Spleen (tissue), 11 donors: ENCODE data around the gene AIMP1. TPM values are rescaled to one million over a fixed set of nuclear protein-coding genes. Genes with fewer than 3 reads are reported as not detected.

Experiments
- DNase-seq: peaks from one replicate; pipeline ENCODE4 v3.0.0-alpha.2; 2020
- H3K27ac ChIP-seq, 8 donors: fragments of 200-600 bp; sonication (generic) in 7 of 8; 1 replicate in 4 of 8; 2 replicates in 4 of 8; pipeline versions ENCODE4 v1.5.0 to v1.8.0; 2016 to 2021; ENCODE audit warnings: inconsistent platforms in 4 of 8, mild to moderate bottlenecking in 4 of 8, moderate library complexity in 1 of 8
- H3K27me3 ChIP-seq, 7 donors: fragments of 200-600 bp; sonication (generic) in 6 of 7; replicated peaks in 1 of 7; 1 replicate in 4 of 7; 2 replicates in 3 of 7; pipeline versions ENCODE4 v1.5.0 to v1.8.0; 2016 to 2021; ENCODE audit warnings: inconsistent platforms in 3 of 7, mild to moderate bottlenecking in 1 of 7
- H3K36me3 ChIP-seq, 6 donors: fragments of 200-600 bp; sonication (generic) in 5 of 6; 1 replicate in 4 of 6; 2 replicates in 2 of 6; pipeline versions ENCODE4 v1.5.0 to v1.8.0; 2016 to 2021; ENCODE audit warnings: inconsistent platforms in 2 of 6
- H3K4me1 ChIP-seq, 6 donors: fragments of 200-600 bp; sonication (generic) in 5 of 6; 1 replicate in 3 of 6; 2 replicates in 3 of 6; pipeline versions ENCODE4 v1.5.0 to v1.8.0; 2016 to 2021; ENCODE audit warnings: inconsistent platforms in 3 of 6
- H3K4me3 ChIP-seq, 8 donors: fragments of 200-600 bp; sonication (generic) in 7 of 8; 1 replicate in 4 of 8; 2 replicates in 4 of 8; pipeline versions ENCODE4 v1.5.0 to v1.8.0; 2016 to 2021; ENCODE audit warnings: inconsistent platforms in 4 of 8, mild to moderate bottlenecking in 4 of 8, moderate library complexity in 2 of 8
- H3K9me3 ChIP-seq, 8 donors: fragments of 200-600 bp; sonication (generic) in 7 of 8; 1 replicate in 4 of 8; 2 replicates in 4 of 8; pipeline versions ENCODE4 v1.5.0 to v1.8.0; 2016 to 2021; ENCODE audit warnings: inconsistent platforms in 4 of 8
- POLR2A ChIP-seq, 3 donors: fragments of 450-650 bp; IDR thresholded peaks; one replicate each; pipeline ENCODE4 v1.5.1; 2017; ENCODE audit warnings: antibody characterized with exemption in 3 of 3, mild to moderate bottlenecking in 1 of 3
- POLR2AphosphoS5 ChIP-seq, 3 donors: sonication (generic); formaldehyde crosslinking; IDR thresholded peaks; one replicate each; pipeline ENCODE4 v1.5.1; 2017; ENCODE audit warnings: antibody characterized with exemption in 3 of 3
- WGBS, 5 donors: extraction: QIAGEN DNeasy Blood & Tissue Kit in 3 of 5; methylation state at CpG; one replicate each; pipeline versions ENCODE4 v1.1.5 to v1.1.7; 2013 to 2018; 5-methylcytosine and 5-hydroxymethylcytosine counted together
- intact Hi-C: fragments of 100-400 bp; cut with DNase I; formaldehyde crosslinking; loops from one replicate; pipeline ENCODE4 v1.15.0; 2023; ENCODE audit warnings: low total_unique reads
- polyA plus RNA-seq, 3 donors: library from polyadenylated mRNA; stranded (reverse); fragments of 200-250 nt; gene quantifications; one replicate each; pipeline ENCODE4 v1.2.1, GENCODE V29; 2013
- total RNA-seq, 7 donors: library from RNA; depleted of rRNA in 3 of 7; stranded (reverse); fragments of >200 nt in 3 of 7; fragmentation: NEBNext Ultra II Directional in 4 of 7; extraction: Animal tissue kit (Norgen Biotek cat#: 25700) in 4 of 7; gene quantifications; one replicate each; pipeline versions ENCODE4 v1.1.0 to v1.2.1, GENCODE V29; 2016 to 2021
- TF ChIP-seq, protein P1 (sequence below), 11 experiments: fragments of 200-600 bp in 7 of 11; fragments of 450-650 bp in 4 of 11; sonication (generic) in 4 of 11; IDR thresholded peaks in 8 of 11; conservative IDR thresholded peaks in 3 of 11; 1 replicate in 7 of 11; 2 replicates in 4 of 11; pipeline versions ENCODE4 v1.4.0 to v1.8.0; 2016 to 2021; ENCODE audit warnings: antibody characterized with exemption in 11 of 11, inconsistent platforms in 4 of 11, mild to moderate bottlenecking in 1 of 11
- donor health status: healthy with polysubstance abuse.
- donor health status: DM: no; HTN: no; CAD: no; lungs with moderate emphysema.
- donor health status: DM: no; HTN: no; CAD: no.
- donor health status: Bipolar disorder and iron deficiency.
- donor health status: healthy.
- donor health status: DM: no; HTN: no; CAD: no.
- donor health status: DM: yes; HTN: yes; CAD: no.

The AIMP1 gene
- total and polyA plus RNA-seq, 10 donors, result 15.8 to 43.1 (median 29.2) TPM

GRCh38 chr4:106287353-106287969 lies 28.9 kb upstream of the AIMP1 start:
- intact Hi-C loops, result no loop called here
- Histone ChIP-seq H3K36me3 (peaks cover 0 to 67% (median 16%) of the 10 kb centered on the region in 6 donors), H3K27ac (no peak overlapping the region), H3K4me1 (no peaks in the 10 kb centered on the region), H3K27me3 (no peaks in the 10 kb centered on the region), H3K9me3 (no peaks in the 10 kb centered on the region), H3K4me3 (no peak overlapping the region)
- TF ChIP-seq, protein P1, sequence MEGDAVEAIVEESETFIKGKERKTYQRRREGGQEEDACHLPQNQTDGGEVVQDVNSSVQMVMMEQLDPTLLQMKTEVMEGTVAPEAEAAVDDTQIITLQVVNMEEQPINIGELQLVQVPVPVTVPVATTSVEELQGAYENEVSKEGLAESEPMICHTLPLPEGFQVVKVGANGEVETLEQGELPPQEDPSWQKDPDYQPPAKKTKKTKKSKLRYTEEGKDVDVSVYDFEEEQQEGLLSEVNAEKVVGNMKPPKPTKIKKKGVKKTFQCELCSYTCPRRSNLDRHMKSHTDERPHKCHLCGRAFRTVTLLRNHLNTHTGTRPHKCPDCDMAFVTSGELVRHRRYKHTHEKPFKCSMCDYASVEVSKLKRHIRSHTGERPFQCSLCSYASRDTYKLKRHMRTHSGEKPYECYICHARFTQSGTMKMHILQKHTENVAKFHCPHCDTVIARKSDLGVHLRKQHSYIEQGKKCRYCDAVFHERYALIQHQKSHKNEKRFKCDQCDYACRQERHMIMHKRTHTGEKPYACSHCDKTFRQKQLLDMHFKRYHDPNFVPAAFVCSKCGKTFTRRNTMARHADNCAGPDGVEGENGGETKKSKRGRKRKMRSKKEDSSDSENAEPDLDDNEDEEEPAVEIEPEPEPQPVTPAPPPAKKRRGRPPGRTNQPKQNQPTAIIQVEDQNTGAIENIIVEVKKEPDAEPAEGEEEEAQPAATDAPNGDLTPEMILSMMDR (IDR thresholded peaks at IDR 0.05 in 8 of 11, conservative IDR thresholded peaks at IDR 0.05 in 3 of 11), result no peak
- TF ChIP-seq POLR2A (IDR thresholded peaks at IDR 0.05) (no peak), POLR2AphosphoS5 (IDR thresholded peaks at IDR 0.05) (no peak)
- DNase-seq, result no peak

DNA sequence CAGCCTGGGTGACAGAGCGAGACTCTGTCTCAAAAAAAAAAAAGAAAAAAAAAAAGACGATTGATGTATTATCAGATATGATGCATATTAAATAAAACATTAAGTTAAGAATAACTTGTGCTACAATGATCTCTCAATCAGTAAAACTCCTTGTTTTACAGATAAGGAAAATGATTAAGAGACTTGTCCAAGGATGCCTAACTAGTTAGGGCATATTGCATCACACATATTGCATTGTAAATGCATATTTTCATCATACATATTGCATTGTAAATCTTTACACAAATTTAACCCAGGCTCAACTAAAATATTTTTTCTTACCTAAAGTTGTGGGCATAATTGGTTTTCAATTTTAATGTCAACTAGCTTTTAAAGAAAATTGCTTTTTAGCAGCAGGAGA lies 26.6 kb upstream of the AIMP1 start:
- Histone ChIP-seq H3K9me3 (no peaks in the 10 kb centered on the region), H3K4me1 (no peaks in the 10 kb centered on the region), H3K4me3 (no peak overlapping the region), H3K27me3 (no peaks in the 10 kb centered on the region), H3K36me3 (peaks cover 0 to 90% (median 32%) of the 10 kb centered on the region in 6 donors), H3K27ac (no peak overlapping the region)
- intact Hi-C loops, result no loop called here
- TF ChIP-seq POLR2AphosphoS5 (IDR thresholded peaks at IDR 0.05) (no peak), POLR2A (IDR thresholded peaks at IDR 0.05) (no peak)
- TF ChIP-seq, protein P1 (IDR thresholded peaks at IDR 0.05 in 8 of 11, conservative IDR thresholded peaks at IDR 0.05 in 3 of 11), result no peak
- WGBS, 5 donors, result 91 to 100% (median 97%) methylated on average over 2 of the region's 2 CpGs
- no peak for DNase-seq

- no peaks in the 10 kb centered on the region for H3K9me3 ChIP-seq
- TF ChIP-seq POLR2A (IDR thresholded peaks at IDR 0.05) (no peak), POLR2AphosphoS5 (IDR thresholded peaks at IDR 0.05) (no peak)
- TF ChIP-seq, protein P1 (IDR thresholded peaks at IDR 0.05 in 8 of 11, conservative IDR thresholded peaks at IDR 0.05 in 3 of 11), result no peak
- no peaks in the 10 kb centered on the region for H3K27me3 ChIP-seq
- no peak for DNase-seq
- H3K27ac ChIP-seq, result no peak overlapping the region
- WGBS, 5 donors, result 93 to 98% (median 96%) methylated on average over 5 of the region's 5 CpGs
- no peaks in the 10 kb centered on the region for H3K4me1 ChIP-seq
- intact Hi-C loops, result no loop called here
- H3K36me3 ChIP-seq, result peaks cover 0 to 96% (median 38%) of the 10 kb centered on the region in 6 donors
- no peak overlapping the region for H3K4me3 ChIP-seq
Measured at GRCh38 chr4:106291678-106292077, 24.7 kb upstream of the AIMP1 start.

DNA sequence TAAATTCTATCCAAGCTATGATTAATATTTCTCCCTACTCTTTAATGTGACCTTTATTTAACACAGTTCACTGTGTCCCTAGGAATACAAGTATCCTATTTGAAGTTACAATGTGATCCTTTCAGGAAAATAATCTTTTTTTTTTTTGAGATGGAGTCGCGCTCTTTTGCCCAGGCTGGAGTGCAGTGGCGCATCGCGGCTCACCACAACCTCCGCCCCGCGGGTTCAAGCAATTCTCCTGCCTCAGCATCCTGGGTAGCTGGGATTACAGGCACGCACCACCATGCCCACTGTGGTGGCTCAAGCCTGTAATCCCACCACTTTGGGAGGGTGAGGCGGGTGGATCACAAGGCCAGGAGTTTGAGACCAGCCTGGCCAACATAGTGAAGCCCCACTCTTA lies 22.3 kb upstream of the AIMP1 start:
- Histone ChIP-seq H3K4me3 (no peak overlapping the region), H3K9me3 (no peaks in the 10 kb centered on the region), H3K27me3 (no peaks in the 10 kb centered on the region), H3K4me1 (no peaks in the 10 kb centered on the region), H3K27ac (no peak overlapping the region), H3K36me3 (peaks cover 0 to 91% (median 38%) of the 10 kb centered on the region in 6 donors)
- DNase-seq, result no peak
- intact Hi-C loops, result no loop called here
- WGBS, 5 donors, result 95 to 100% (median 98%) methylated on average over 10 of the region's 10 CpGs
- TF ChIP-seq POLR2A (IDR thresholded peaks at IDR 0.05) (no peak), POLR2AphosphoS5 (IDR thresholded peaks at IDR 0.05) (no peak)
- TF ChIP-seq, protein P1 (IDR thresholded peaks at IDR 0.05 in 8 of 11, conservative IDR thresholded peaks at IDR 0.05 in 3 of 11), result no peak
